EH (cell line): ENCODE data around the gene MAGEA9B.
"Not testable (repeated sequence)": the region's sequence is repeated elsewhere in the genome, so short reads cannot be mapped to it uniquely, and the experiment has no call there.

ENCODE experiments used
- DNase-seq: peaks from one replicate; pipeline ENCODE4 v3.0.0-alpha.2; 2015; ENCODE audit warnings: low read depth

Gene MAGEA9B

GRCh38 chrX:149534926-149535602 is 52.2 kb downstream of the MAGEA9B start:
- DNase-seq, result not testable (repeated sequence)

GRCh38 chrX:149533999-149534398 is 53.3 kb downstream of the MAGEA9B start:
- DNase-seq, result not testable (repeated sequence)

GRCh38 chrX:149532868-149533267 is 54.4 kb downstream of the MAGEA9B start:
- not testable (repeated sequence) for DNase-seq
